Neural cell (in vitro differentiated cells): ENCODE results near the gene PLCH1.

Source experiments
- EP300 ChIP-seq: fragments of 450-650 bp; conservative IDR thresholded peaks from 2 replicates; pipeline ENCODE4 v1.6.1; 2014; ENCODE audit warnings: antibody characterized with exemption, mild to moderate bottlenecking, moderate library complexity; ENCODE audit not compliant: poor library complexity, severe bottlenecking
- EZH2 ChIP-seq: fragments of 200-600, 300-800 bp; shearing (Covaris generic), sonication (generic); IDR thresholded peaks from 2 replicates; pipeline ENCODE4 v1.6.1; 2014; ENCODE audit warnings: antibody characterized with exemption, low read length, borderline replicate concordance, mild to moderate bottlenecking; ENCODE audit not compliant: insufficient read depth, poor library complexity, severe bottlenecking
- MXI1 ChIP-seq: fragments of 450-650 bp; conservative IDR thresholded peaks from 2 replicates; pipeline ENCODE4 v1.6.1; 2014; ENCODE audit warnings: antibody characterized with exemption, mild to moderate bottlenecking; ENCODE audit not compliant: poor library complexity, severe bottlenecking
- POLR2AphosphoS5 ChIP-seq: IDR thresholded peaks from 2 replicates; pipeline ENCODE4 v1.6.1; 2012
- RAD21 ChIP-seq: fragments of 450-650 bp; conservative IDR thresholded peaks from 2 replicates; pipeline ENCODE4 v1.6.1; 2014; ENCODE audit warnings: antibody characterized with exemption, mild to moderate bottlenecking, moderate library complexity
- TAF1 ChIP-seq: IDR thresholded peaks from 2 replicates; pipeline ENCODE4 v1.6.1; 2012; ENCODE audit warnings: low read depth
- TF ChIP-seq, protein P1 (sequence below): fragments of 450-650 bp; IDR thresholded peaks from 2 replicates; pipeline ENCODE4 v1.5.1; 2014; ENCODE audit warnings: antibody characterized with exemption, mild to moderate bottlenecking, moderate library complexity; ENCODE audit not compliant: poor library complexity, severe bottlenecking
- TF ChIP-seq, protein P2 (sequence below): IDR thresholded peaks from 2 replicates; pipeline ENCODE4 v1.6.1; 2012; ENCODE audit warnings: borderline replicate concordance

DNA sequence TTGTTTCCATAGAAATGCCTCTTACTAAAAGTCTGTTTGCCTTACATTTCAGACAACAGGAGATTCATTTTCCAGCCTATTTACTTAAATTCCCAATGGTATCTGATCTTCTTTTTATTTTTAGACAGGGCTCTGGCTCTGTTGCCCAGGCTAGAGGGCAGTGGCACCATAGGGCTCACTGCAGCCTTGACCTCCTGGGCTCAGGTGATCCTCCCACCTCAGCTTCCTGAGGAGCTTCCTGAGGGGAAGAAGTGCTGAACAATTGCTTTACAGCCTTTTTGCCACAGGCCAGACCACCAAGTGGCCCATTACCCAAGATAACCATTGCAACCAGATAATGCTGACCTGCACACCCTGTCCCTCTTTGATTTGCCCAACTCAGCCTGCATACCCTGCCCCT lies 126.3 kb downstream of the PLCH1 start:
- no peak for TF ChIP-seq EP300
- no peak for TF ChIP-seq RAD21
- TF ChIP-seq, protein P1, sequence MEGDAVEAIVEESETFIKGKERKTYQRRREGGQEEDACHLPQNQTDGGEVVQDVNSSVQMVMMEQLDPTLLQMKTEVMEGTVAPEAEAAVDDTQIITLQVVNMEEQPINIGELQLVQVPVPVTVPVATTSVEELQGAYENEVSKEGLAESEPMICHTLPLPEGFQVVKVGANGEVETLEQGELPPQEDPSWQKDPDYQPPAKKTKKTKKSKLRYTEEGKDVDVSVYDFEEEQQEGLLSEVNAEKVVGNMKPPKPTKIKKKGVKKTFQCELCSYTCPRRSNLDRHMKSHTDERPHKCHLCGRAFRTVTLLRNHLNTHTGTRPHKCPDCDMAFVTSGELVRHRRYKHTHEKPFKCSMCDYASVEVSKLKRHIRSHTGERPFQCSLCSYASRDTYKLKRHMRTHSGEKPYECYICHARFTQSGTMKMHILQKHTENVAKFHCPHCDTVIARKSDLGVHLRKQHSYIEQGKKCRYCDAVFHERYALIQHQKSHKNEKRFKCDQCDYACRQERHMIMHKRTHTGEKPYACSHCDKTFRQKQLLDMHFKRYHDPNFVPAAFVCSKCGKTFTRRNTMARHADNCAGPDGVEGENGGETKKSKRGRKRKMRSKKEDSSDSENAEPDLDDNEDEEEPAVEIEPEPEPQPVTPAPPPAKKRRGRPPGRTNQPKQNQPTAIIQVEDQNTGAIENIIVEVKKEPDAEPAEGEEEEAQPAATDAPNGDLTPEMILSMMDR = no peak
- TF ChIP-seq, protein P2, sequence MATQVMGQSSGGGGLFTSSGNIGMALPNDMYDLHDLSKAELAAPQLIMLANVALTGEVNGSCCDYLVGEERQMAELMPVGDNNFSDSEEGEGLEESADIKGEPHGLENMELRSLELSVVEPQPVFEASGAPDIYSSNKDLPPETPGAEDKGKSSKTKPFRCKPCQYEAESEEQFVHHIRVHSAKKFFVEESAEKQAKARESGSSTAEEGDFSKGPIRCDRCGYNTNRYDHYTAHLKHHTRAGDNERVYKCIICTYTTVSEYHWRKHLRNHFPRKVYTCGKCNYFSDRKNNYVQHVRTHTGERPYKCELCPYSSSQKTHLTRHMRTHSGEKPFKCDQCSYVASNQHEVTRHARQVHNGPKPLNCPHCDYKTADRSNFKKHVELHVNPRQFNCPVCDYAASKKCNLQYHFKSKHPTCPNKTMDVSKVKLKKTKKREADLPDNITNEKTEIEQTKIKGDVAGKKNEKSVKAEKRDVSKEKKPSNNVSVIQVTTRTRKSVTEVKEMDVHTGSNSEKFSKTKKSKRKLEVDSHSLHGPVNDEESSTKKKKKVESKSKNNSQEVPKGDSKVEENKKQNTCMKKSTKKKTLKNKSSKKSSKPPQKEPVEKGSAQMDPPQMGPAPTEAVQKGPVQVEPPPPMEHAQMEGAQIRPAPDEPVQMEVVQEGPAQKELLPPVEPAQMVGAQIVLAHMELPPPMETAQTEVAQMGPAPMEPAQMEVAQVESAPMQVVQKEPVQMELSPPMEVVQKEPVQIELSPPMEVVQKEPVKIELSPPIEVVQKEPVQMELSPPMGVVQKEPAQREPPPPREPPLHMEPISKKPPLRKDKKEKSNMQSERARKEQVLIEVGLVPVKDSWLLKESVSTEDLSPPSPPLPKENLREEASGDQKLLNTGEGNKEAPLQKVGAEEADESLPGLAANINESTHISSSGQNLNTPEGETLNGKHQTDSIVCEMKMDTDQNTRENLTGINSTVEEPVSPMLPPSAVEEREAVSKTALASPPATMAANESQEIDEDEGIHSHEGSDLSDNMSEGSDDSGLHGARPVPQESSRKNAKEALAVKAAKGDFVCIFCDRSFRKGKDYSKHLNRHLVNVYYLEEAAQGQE = no peak
- no peak for TF ChIP-seq MXI1
- no peak for TF ChIP-seq EZH2
- TF ChIP-seq POLR2AphosphoS5 = no peak
- no peak for TF ChIP-seq TAF1
